Measurements from ENCODE around the gene LTBP2. TPM values are rescaled to one million over a fixed set of nuclear protein-coding genes. Genes with fewer than 3 reads are reported as not detected.
A peak's percentile ranks its signal among the peaks of the same experiment; 100 is the strongest.

LTBP2 gene
- total and polyA plus RNA-seq, 2 of the 13 experiments (the other 11 are each of a cell fraction or from before 2014, with no cell fraction given), result 0.20 to 0.41 TPM

- TF ChIP-seq ZNF407 (CRISPR knock-in tag; IDR thresholded peaks at IDR 0.05; ENCODE audit: not compliant biosample characterization), result peak; percentile 79
- peak; percentile 57; the same call in 1 of the 2 replicates for TF ChIP-seq MAX (IDR thresholded peaks at IDR 0.05)
- TF ChIP-seq CENPT (CRISPR knock-in tag; IDR thresholded peaks at IDR 0.05; ENCODE audit: low read depth), result no peak
- TF ChIP-seq ZUFSP (CRISPR knock-in tag; IDR thresholded peaks at IDR 0.05; ENCODE audit: borderline replicate concordance), result no peak
- peak; percentile 44; the same call in 1 of the 2 replicates for TF ChIP-seq NFKB2 (CRISPR knock-in tag; IDR thresholded peaks at IDR 0.05; ENCODE audit: borderline replicate concordance)
- TF ChIP-seq ZSCAN22 (CRISPR knock-in tag; IDR thresholded peaks at IDR 0.05), result 0 out of 2 replicates have a peak, but pooled peaks have one; percentile 30
- TF ChIP-seq CHCHD3 (CRISPR knock-in tag; IDR thresholded peaks at IDR 0.05), result no peak
- TF ChIP-seq ZNF563 (CRISPR knock-in tag; IDR thresholded peaks at IDR 0.05), result peak; percentile 66; the same call in 1 of the 2 replicates
- TF ChIP-seq ZNF142 (CRISPR knock-in tag; IDR thresholded peaks at IDR 0.05), result peak; percentile 98
- TF ChIP-seq MTERF4 (CRISPR knock-in tag; IDR thresholded peaks at IDR 0.05), result peak; percentile 48; the same call in 1 of the 2 replicates
These were observed at the start of gene LTBP2 (continued) for GRCh38 chr14:74611650-74612349.

Data from HepG2 (cell line).